Measurements from ENCODE around the gene HPSE. TPM values are rescaled to one million over a fixed set of nuclear protein-coding genes. Genes with fewer than 3 reads are reported as not detected.

Gene HPSE
- total and polyA plus RNA-seq, 4 experiments from 2014 or later = 5.6 to 8.9 (median 7.7) TPM

Other genes with a start within 250 kb of the HPSE start
- 100 to 1,000 TPM; 148 to 150 TPM for gene PLAC8, start 220.1 kb downstream of the HPSE start, total RNA-seq
- gene PLAC8, start 220.1 kb downstream of the HPSE start, polyA plus RNA-seq = 100 to 1,000 TPM; 378 to 424 TPM
- gene COQ2, start 50.0 kb downstream of the HPSE start, total RNA-seq = 1 to 10 TPM; 6.5 to 7.2 TPM
- 1 to 10 TPM; 5.5 to 7.6 TPM for gene COQ2, start 50.0 kb downstream of the HPSE start, polyA plus RNA-seq
- 10 to 100 TPM; 48.1 to 49.0 TPM for gene HELQ, start 121.0 kb upstream of the HPSE start, total RNA-seq
- 10 to 100 TPM; 17.5 to 24.0 TPM for gene HELQ, start 121.0 kb upstream of the HPSE start, polyA plus RNA-seq
- gene MRPS18C, start 121.2 kb upstream of the HPSE start, total RNA-seq = 10 to 100 TPM; 45.7 to 51.4 TPM
- 10 to 100 TPM; 60.9 to 76.3 TPM for gene MRPS18C, start 121.2 kb upstream of the HPSE start, polyA plus RNA-seq
- gene ABRAXAS1, start 150.3 kb upstream of the HPSE start, total RNA-seq = 10 to 100 TPM; 35.9 to 36.7 TPM
- gene ABRAXAS1, start 150.3 kb upstream of the HPSE start, polyA plus RNA-seq = 10 to 100 TPM; 10.6 to 15.4 TPM
- 1 to 10 TPM; 7.8 to 8.8 TPM for gene GPAT3, start 201.3 kb upstream of the HPSE start, total RNA-seq
- 10 to 100 TPM; 11.7 to 13.4 TPM for gene GPAT3, start 201.3 kb upstream of the HPSE start, polyA plus RNA-seq

Data from CD4-positive, alpha-beta memory T cell (primary cell).